ENCODE measurements around the gene C12orf42.

The C12orf42 gene

DNA sequence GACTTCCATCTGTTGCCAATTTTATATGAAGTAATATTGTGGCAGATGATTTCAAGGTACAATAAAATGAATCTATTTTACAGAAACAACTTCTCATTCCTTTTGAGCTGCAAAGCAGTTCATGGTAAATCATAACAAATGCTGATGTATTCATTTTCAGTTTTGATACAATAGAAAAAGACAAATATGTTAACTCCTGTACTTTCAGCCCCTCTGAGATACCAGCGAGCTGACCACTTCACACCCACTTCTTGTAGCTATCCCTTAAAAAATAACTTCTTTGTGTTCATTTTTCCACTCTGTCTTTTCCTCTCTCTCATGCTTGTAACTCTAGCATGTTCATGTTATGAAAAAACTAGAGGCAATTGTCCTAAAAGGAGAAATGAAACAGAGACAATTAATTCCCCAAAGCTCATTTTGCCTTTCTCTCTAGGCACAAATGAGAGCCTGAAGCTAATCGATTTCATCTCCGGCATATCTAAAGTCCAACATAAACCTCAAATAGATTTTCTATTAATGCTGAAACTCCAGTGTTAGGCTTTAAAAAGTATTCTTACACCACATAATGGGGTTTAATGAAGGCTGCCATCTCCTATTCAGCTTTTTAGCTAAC lies 182.9 kb downstream of the C12orf42 start:
- no peak for TF ChIP-seq CTCF (IDR thresholded peaks at IDR 0.05; ENCODE audit: unreplicated experiment in 3 of 3)
- no peaks in the 10 kb centered on the region for H3K36me3 Mint-ChIP-seq (ENCODE audit: low read depth)
- H3K27ac Mint-ChIP-seq = no peak overlapping the region
- peaks cover 4% of the 10 kb centered on the region for H3K27me3 Mint-ChIP-seq (ENCODE audit: low read depth)
- H3K4me1 Mint-ChIP-seq = no peaks in the 10 kb centered on the region
- no peak overlapping the region for H3K4me3 Mint-ChIP-seq
- H3K9me3 Mint-ChIP-seq = no peaks in the 10 kb centered on the region

DNA sequence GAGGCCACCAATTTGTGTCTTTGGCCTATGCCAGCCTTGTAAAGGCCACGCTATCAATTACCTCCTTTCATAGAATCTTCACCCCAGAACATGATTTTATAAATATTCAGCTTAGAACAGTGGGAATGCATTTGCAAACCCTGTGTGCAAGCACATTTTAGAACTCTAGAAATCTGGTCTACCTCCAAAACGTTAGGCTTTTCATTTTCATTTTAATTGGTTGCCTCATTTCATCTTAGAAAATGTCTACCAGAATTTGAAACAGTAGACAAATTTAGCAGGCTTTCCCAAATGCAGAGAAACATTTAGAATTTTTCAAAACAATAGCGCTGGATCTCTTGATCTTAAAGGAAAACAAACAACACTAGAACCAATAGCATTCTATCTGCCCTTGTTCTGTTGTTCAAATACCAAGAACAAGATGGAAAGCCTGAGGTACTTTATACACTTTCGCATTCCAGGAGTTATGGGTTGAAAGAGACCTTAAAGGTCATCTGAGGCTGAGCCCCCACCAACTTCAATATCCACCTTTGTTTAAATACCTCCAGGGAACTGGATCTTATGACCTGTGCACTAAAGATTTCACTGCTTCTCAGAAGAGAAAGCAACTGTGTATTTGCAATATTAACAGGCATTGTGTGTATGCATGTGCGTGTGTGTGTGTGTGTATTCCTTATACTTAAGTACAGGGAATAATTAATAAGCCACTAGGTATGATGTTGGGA lies 185.1 kb downstream of the C12orf42 start:
- H3K4me1 Mint-ChIP-seq = no peaks in the 10 kb centered on the region
- TF ChIP-seq CTCF (IDR thresholded peaks at IDR 0.05; ENCODE audit: unreplicated experiment in 3 of 3) = no peak
- no peaks in the 10 kb centered on the region for H3K36me3 Mint-ChIP-seq (ENCODE audit: low read depth)
- no peaks in the 10 kb centered on the region for H3K9me3 Mint-ChIP-seq
- H3K27me3 Mint-ChIP-seq (ENCODE audit: low read depth) = peaks cover 11% of the 10 kb centered on the region
- H3K27ac Mint-ChIP-seq = no peak overlapping the region
- H3K4me3 Mint-ChIP-seq = no peak overlapping the region

DNA sequence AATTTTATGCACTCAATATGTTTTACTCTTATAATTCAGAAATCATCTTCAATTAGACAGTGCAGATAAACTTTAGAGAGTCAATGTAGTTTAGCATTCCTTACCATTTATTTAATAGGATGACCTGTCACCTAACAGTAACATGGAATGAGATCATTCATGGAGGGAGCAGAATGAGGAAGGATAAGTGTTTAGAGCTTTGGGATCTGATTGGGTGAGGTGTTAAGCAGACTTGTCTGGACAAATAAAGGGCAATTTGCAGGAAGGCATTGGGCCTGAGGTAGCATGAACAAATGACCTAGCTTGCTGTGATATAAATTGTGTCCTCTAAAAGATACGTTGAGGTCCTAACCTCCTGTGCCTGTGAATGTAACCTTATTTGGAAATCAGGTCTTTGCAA lies 187.4 kb downstream of the C12orf42 start:
- Mint-ChIP-seq H3K4me1 (no peaks in the 10 kb centered on the region), H3K36me3 (ENCODE audit: low read depth) (no peaks in the 10 kb centered on the region), H3K9me3 (no peaks in the 10 kb centered on the region), H3K27ac (no peak overlapping the region), H3K27me3 (ENCODE audit: low read depth) (peaks cover 23% of the 10 kb centered on the region), H3K4me3 (no peak overlapping the region)
- TF ChIP-seq CTCF (IDR thresholded peaks at IDR 0.05; ENCODE audit: unreplicated experiment in 3 of 3) = no peak

- Mint-ChIP-seq H3K36me3 (ENCODE audit: low read depth) (no peaks in the 10 kb centered on the region), H3K4me1 (no peaks in the 10 kb centered on the region), H3K27me3 (ENCODE audit: low read depth) (peaks cover 53% of the 10 kb centered on the region), H3K9me3 (no peaks in the 10 kb centered on the region), H3K27ac (no peak overlapping the region), H3K4me3 (no peak overlapping the region)
- TF ChIP-seq CTCF (IDR thresholded peaks at IDR 0.05; ENCODE audit: unreplicated experiment in 3 of 3) = no peak
Measured at GRCh38 chr12:103303484-103303883, 192.3 kb downstream of the C12orf42 start.

DNA sequence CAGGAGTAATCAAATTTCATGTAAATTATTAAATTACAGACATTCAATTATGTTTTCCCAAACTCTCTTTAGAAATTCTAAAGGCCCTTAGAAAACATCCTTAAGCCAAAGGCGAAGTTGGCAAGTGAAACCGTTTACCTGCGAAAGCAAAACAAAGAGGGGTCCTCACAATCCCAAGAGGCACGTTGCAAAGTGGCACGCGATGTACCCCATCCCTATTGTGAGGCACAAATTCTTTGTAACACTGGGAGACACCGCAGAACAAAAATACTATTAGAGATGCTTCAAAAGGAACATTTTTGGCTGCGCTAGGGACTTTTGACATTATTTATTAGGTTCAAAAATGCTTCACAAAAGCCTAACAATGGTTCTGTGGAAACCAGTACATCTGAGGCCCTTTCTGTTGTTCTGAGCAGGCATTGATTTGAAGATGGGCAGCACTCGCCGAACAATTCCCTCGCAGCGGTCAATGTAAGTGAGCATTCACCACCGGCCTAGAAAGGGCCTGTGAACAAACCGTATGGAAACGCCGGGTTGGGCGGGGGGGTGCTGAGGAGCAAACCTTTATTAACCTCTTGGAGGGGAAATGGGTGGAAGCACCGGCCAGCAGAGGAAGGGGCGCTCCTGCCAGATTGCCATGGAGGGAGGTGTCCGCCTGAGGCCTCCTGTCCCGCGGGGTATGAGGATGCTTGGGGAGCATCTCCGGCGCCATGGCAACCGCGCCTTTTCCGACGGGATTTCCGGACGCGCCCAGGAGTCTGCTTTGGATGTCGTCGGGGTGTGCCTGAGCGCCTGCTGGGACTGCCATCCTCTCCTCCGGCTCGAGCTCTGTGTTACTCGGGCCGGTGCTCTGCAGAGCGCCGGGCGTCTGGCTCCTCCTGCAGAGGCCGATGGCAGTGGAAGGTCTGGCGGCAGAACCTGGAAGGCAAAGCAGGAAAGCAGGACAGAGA lies 193.9 kb downstream of the C12orf42 start:
- no peak overlapping the region for H3K4me3 Mint-ChIP-seq
- no peaks in the 10 kb centered on the region for H3K9me3 Mint-ChIP-seq
- peaks cover 49% of the 10 kb centered on the region for H3K27me3 Mint-ChIP-seq (ENCODE audit: low read depth)
- no peaks in the 10 kb centered on the region for H3K36me3 Mint-ChIP-seq (ENCODE audit: low read depth)
- TF ChIP-seq CTCF (IDR thresholded peaks at IDR 0.05; ENCODE audit: unreplicated experiment in 3 of 3) = no peak
- no peaks in the 10 kb centered on the region for H3K4me1 Mint-ChIP-seq
- no peak overlapping the region for H3K27ac Mint-ChIP-seq
